GM21360 (cell line): ENCODE results near the gene FEV.

Experiments
- ATAC-seq: cut with Tn5 transposase; IDR thresholded peaks from one replicate; pipeline ENCODE4 v1.9.1; 2021; ENCODE audit warnings: mild to moderate bottlenecking, moderate library complexity; ENCODE audit not compliant: unreplicated experiment

Gene FEV

DNA sequence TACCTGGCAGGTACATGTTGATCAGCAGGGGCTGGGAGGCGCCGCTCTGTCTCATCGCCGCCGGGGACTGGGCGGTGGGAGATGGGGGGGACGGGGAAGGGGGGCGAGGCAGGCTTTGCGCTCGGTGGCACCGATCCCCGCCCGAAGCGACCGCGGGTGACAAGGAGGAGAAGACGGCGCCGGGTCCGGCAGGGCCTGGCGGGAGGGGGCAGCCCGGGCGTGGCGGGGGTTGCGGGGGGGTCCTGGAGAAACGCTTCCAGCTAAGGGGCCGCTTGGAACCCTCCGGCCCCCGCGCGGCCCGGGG is at the start of gene FEV:
TSS of gene FEV (minus strand) at position 164 of the 304 bp plus-strand sequence. CDS start at position 55, 109 bp downstream.
- ATAC-seq = no peak

DNA sequence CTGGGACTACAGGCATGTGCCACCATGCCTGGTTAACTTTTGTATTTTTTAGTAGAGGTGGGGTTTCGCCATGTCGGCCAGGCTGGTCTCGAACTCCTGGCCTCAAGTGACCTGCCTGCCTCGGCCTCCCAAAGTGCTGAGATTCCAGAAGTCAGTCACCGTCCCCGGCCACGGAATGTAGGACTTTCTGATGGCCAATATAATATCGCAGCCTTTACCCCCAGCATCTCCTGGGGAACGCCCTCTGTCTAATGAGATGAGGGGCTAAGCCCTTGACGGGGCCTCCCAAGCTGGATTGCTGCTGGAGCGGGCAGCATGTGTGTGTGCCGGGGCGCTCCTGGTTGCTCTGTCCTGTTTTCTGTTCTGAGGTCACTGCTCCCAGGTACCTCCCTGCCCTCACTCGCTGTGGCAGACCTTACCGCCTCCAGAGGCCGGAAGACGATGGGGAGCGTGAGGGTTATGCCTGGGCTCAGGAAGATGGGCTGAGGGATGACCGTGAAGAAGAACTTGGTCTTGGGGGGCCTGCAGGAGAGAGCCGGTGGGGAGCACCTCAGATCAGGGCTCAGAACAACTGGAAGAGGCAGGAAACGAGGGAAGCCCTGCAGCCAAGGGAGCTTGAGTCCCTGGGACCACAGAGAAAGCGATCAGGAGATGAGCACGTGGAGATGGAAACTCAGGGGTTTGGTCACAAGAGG is 47.2 kb upstream of the FEV start:
- ATAC-seq = no peak

- no peak for ATAC-seq
These were observed 46.2 kb upstream of the FEV start for GRCh38 chr2:219031005-219031738.

DNA sequence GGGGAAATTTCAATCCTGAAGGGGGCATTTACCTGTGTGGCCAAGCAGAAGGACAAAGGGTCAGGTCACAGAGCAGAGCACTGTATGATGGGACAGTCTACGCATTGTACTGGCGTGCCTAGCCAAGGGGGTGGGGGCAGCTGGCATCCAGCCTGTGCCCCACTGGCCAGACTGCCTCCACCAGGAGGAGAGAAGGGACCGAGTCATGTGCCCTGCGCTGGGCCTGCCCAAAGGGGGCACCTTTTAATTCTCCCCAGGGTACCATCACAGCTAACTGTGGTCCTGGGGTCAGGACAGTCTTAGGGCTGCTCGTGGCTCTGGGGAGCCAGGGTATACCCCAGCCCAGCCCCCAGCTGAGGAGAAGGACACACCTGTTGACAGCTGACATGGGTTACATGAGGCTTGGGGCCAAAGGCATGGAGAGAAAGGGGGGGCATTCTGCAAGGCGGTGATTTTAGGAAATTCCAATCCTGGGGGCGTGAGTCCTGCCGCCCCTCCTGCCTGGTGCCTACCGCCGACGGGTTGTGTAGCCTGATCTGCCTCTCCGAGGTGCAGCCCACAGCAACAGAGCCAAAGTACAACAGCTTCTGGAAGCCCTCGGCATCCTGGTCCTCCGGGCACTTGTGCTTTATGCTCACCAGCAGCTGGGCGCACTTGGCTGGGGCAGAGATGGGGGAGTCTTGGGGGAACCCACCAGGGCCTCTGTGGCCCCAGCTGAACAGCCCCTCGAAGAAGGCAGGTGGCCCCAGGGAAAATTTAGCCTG is 45.4 kb upstream of the FEV start:
- no peak for ATAC-seq

DNA sequence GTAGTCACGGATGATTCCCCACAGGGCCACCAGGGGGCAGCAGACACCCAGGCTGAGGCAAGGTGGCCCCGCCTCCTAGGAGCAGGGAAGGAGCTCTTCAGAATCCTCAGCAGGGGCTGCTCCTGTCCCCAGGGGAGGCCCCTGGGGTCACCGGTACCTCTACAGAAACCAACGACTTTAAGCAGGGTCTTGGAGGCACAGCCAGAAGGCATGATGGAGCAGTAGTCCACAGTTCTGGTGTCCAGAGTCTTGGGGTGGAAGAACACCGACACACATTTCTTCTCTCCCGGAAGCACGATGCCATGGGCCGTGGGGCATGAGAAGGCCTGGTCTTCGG is 44.8 kb upstream of the FEV start:
- ATAC-seq = peak; percentile 55

DNA sequence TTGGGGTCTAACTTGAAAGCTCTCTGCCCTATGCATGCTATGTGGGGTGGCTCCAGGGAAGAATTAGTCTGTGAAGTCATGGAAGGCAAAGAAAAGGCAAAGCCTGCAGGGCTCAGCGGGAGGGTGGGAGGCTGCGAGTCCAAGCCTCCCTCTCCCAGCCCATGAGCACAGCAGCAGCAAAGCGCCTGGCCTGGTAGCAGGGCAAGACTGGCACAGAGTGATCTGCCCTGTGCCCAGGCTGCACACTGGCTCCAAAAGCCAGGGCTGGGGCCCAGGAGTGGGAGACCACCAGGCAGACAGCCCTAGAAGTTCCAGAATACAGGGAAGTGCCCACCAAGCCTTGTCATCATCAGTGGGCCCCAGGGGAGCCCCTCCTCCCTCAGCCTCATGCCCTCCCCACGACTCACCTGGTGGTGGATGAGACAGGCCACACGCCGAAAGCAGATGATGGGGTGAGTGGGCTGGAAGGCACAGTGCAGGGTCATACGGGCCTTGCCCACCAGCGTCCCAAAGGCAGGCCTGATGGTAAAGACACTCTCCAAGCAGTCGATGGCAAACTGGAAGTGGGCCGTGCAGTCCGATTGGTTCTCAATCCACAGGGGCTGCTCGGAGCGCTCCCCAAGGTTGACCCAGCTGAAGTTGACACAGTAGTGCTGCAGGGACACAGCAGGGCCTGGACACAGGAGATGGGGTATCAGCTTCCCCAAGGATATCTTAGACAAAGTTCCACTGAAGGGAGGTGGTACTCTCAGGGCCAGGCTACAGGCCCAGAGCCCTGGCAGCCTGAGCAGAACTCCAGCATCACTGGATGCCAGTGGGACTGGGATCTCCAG is 44.2 kb upstream of the FEV start:
- ATAC-seq = no peak

- ATAC-seq = no peak
These were observed 43.2 kb upstream of the FEV start for GRCh38 chr2:219028141-219028540.

DNA sequence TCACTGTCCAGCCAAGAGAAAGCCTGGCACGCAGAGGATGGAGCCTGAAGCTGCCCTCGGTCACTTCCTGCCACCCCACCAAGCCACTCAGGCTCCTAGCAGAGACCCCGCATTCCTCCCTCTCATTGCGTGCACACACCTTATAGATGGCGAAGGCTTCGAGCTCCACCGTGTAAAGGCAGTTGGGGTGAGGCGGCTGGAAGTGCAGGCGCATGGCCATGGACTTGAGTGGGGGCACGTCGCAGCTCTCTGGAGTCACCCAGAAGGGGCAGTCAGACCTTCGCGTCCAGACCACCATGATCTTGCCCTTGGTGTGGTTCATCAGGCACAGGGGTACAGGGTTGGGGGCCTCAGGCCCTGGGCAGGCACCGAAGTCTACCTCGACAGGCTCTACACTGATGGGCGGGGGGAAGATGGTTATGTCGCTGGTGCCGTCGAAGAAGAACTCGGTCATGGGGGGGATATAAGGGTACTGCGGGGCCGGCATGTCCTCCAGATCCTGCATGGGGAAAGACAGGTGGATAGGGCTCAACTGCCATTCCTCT is 42.6 kb upstream of the FEV start:
- no peak for ATAC-seq

DNA sequence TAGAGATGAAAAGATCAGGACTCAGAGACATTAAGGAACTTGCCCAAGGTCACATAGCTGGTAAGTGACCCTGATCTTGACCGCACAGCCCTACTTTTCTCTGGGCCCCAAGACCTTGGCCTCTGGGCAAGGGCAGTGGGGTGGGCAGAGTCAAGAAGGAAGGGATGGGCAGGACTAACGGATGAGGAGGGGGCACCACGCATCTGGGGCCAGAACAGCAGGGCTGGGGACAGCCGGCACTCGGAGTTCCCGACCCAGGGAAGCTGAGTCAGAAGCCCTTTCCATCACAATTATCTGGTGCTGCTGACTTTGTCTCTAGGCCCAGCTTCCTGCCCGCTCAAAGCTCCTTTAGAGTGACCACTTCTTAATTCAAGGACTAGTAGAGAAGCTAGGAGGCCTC is 42.0 kb upstream of the FEV start:
- ATAC-seq = no peak

- no peak for ATAC-seq
These were observed 40.9 kb upstream of the FEV start for GRCh38 chr2:219025637-219026585.

GRCh38 chr2:219024059-219024458 is 39.1 kb upstream of the FEV start:
- ATAC-seq = no peak

DNA sequence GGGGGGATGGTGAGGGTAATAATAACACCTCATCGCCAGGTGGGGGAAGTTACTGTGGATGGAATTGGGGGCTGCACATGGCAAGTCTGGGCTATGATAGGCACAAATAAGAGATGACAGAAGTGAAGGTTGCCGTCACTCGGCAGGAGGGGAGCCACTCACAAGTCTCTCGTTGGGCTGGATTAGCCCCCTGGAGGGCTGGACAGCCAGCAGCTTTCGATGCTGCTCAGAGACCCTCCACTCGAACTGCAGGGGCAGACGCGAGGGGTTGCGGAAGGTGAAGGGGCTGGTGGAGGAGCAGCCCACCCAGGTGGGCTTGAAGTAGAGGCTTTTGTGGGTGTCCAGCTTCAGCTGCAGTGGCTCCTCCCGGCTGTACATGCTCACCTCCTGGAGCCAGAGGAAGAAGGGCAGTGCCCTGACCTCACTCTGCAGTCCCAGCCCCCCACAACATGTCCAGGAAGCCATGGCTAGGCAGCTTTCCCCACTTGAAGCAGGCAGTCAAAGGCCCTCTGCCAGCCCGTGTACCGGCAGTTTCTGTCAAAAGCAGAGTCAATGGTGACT is 38.1 kb upstream of the FEV start:
- no peak for ATAC-seq

DNA sequence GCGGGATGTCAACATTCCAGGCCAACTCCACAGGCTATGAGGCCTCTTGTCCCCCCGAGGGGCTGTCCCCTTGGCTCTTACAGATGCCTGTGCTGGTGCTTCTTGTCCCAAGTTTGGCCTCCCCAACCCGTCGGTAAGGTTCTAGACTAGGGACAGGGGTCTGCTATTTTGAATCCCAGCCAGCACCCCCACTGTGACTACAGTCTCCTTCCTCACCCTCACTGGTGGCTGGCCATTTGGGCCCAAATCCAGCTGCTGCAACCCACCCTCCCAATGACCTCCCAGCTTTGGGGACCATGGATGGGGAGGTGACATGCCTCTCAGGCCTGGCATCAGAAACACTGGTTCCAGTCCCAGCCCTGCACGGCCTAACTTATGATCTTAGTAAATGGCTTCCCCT is 37.6 kb upstream of the FEV start:
- ATAC-seq = no peak

DNA sequence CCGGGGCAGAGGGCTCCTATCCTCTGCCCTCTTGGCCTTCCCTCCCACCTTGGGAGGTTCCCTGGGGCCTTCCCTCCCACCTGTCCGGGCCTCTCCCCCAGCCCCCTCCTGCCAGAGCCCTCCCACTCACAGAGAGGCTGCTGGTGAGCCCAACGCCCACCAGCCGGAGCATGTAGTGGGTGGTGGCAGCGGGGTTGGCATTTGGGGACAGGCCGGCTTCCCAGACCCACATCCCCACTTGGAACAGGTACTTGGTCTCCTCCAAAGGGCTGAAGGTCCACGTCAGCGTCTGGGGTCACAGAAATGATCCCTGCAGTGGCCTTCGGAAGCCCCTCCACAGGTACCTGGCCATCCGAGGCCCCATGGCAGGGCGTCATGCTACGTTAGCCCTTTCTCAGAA is 37.1 kb upstream of the FEV start:
- no peak for ATAC-seq

GRCh38 chr2:219021591-219021990 is 36.6 kb upstream of the FEV start:
- ATAC-seq = no peak

DNA sequence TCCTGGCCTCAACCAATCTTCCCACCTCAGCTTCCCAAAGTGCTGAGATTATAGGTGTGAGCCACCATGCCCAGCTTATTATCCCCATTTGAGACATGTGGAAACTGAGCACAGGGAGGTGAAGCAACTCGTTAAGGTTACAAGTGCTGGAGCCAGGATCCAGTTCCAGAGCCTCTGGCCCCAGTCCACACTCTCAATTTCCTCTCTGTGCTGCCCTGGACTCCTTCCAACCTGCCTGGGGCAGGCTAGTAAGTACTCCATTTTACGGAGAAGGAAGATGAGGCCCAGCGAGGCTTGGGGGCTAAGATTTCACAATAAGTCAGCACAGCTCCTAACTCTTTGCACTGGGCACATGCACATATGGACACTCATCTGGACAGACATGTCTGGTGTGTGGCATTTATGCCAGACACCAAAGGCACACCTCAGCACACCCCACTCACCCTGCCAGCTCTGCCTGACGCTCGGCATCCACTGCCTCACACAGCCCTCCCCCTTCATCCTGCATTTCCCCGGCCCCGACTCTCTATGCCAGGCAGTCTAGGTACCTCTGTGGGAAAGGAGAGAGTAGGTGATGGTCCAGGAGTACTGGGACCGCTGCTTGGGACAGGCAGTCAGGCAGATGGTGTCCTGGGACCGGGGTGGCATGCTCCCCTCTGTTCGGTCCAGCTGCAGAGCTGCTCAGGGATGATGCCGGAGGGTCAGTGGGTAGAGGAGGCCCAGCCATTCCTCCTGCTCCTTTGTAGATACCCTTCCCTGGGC is 35.8 kb upstream of the FEV start:
- ATAC-seq = no peak

- ATAC-seq = no peak
These were observed 34.5 kb upstream of the FEV start for GRCh38 chr2:219019436-219019835.

DNA sequence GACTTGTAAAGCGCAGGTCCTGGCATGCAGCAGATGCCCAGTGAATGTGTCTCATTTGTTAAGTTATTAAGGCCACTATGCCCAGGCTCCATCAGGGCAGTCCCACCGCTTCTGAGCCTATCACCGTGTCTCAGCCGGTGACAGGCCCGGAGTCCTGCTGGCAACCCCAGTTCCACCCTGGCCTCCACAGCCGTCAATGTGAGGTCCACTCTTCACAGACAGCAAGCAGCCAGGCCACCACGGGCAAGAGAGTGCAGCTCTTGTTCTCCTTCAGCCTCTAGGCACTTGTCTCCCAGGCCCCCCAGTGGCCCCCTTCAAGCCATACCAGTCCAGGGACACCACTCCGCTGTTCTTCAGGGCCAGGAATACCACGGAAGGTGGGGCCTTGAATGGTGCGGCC is 33.7 kb upstream of the FEV start:
- ATAC-seq = no peak

GRCh38 chr2:219018286-219018685 is 33.3 kb upstream of the FEV start:
- no peak for ATAC-seq
